Measurements from ENCODE around the gene ELN.

DNA sequence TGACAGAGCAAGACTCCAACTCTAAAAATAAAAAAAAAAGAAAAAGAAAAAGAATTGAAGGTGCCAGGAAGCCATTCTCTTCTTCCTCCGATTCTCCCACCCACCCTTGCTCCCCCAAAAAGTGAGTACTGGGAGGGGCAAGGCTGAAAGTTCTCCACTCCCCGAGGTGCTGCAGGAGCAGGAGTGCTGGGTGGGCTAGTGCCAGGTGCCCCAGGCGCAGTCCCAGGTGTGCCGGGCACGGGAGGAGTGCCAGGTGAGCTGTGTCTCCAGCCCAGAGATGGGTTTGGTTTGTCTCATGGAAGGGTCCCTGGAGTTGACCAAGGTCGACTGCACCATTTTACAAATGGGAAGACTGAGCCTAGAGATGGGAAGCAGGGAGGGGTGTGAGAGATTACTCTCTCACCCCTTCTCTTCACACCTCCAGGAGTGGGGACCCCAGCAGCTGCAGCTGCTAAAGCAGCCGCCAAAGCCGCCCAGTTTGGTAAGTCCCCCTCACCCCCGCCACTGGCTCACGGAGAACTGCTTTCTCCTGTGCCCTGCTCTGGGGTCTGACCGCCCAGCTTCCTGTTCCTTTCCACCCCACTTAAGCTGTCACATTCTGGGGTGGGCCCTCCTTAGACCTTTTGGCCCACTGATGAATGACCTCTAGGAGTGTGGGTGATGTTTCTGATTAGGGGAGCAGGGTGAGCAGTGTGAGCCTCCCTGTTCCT lies 29.4 kb downstream of the ELN start:
- no peak for TF ChIP-seq POLR2A (IDR thresholded peaks at IDR 0.05)
- TF ChIP-seq, protein P1, sequence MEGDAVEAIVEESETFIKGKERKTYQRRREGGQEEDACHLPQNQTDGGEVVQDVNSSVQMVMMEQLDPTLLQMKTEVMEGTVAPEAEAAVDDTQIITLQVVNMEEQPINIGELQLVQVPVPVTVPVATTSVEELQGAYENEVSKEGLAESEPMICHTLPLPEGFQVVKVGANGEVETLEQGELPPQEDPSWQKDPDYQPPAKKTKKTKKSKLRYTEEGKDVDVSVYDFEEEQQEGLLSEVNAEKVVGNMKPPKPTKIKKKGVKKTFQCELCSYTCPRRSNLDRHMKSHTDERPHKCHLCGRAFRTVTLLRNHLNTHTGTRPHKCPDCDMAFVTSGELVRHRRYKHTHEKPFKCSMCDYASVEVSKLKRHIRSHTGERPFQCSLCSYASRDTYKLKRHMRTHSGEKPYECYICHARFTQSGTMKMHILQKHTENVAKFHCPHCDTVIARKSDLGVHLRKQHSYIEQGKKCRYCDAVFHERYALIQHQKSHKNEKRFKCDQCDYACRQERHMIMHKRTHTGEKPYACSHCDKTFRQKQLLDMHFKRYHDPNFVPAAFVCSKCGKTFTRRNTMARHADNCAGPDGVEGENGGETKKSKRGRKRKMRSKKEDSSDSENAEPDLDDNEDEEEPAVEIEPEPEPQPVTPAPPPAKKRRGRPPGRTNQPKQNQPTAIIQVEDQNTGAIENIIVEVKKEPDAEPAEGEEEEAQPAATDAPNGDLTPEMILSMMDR (IDR thresholded peaks at IDR 0.05 in 4 of 5, conservative IDR thresholded peaks at IDR 0.05 in 1 of 5): no peak
